Tibial nerve (tissue), 4 donors: ENCODE measurements around the gene RNASEH2A. TPM values are rescaled to one million over a fixed set of nuclear protein-coding genes. Genes with fewer than 3 reads are reported as not detected.

ENCODE experiments used
- DNase-seq, 2 donors: peaks; one replicate each; pipeline ENCODE4 v3.0.0-alpha.2; 2019; ENCODE audit warnings: low spot score in 2 of 2
- H3K27ac ChIP-seq, 4 donors: fragments of 200-600 bp; sonication (generic) in 3 of 4; one replicate each; pipeline ENCODE4 v1.5.1; 2017 to 2019; ENCODE audit warnings: mild to moderate bottlenecking in 1 of 4
- H3K27me3 ChIP-seq, 2 donors: fragments of 200-600 bp; sonication (generic) in 1 of 2; one replicate each; pipeline versions ENCODE4 v1.5.1 to v1.6.0; 2017 to 2019
- H3K36me3 ChIP-seq, 3 donors: fragments of 200-600 bp; sonication (generic); one replicate each; pipeline ENCODE4 v1.5.1; 2018 to 2019
- H3K4me1 ChIP-seq, 4 donors: fragments of 200-600 bp; sonication (generic) in 3 of 4; one replicate each; pipeline ENCODE4 v1.5.1; 2017 to 2019
- H3K4me3 ChIP-seq, 4 donors: fragments of 200-600 bp; sonication (generic) in 3 of 4; one replicate each; pipeline ENCODE4 v1.5.1; 2017 to 2019; ENCODE audit warnings: mild to moderate bottlenecking in 1 of 4, moderate library complexity in 1 of 4
- H3K9me3 ChIP-seq, 4 donors: fragments of 200-600 bp; sonication (generic) in 3 of 4; one replicate each; pipeline ENCODE4 v1.5.1; 2017 to 2019
- EP300 ChIP-seq, 2 donors: sonication (generic); formaldehyde crosslinking; IDR thresholded peaks; one replicate each; pipeline ENCODE4 v1.6.1; 2017; ENCODE audit warnings: antibody characterized with exemption in 2 of 2, mild to moderate bottlenecking in 1 of 2
- POLR2A ChIP-seq, 2 donors: fragments of 450-650 bp; IDR thresholded peaks; one replicate each; pipeline ENCODE4 v1.6.1; 2017; ENCODE audit warnings: antibody characterized with exemption in 2 of 2, mild to moderate bottlenecking in 2 of 2, moderate library complexity in 2 of 2
- WGBS, 2 donors: methylation state at CpG; one replicate each; pipeline ENCODE4 v1.1.5; 2018; 5-methylcytosine and 5-hydroxymethylcytosine counted together
- total RNA-seq, 4 donors: library from RNA; depleted of rRNA; stranded (reverse); fragments of >200 nt; gene quantifications; one replicate each; pipeline ENCODE4 v1.1.0, GENCODE V29; 2016
- TF ChIP-seq, protein P1 (sequence below), 5 experiments: fragments of 200-600 bp in 3 of 5; fragments of 450-650 bp in 2 of 5; sonication (generic) in 3 of 5; IDR thresholded peaks; one replicate each; pipeline ENCODE4 v1.5.1; 2016 to 2019; ENCODE audit warnings: antibody characterized with exemption in 5 of 5, mild to moderate bottlenecking in 3 of 5, moderate library complexity in 2 of 5

Gene RNASEH2A
- total RNA-seq, 4 donors from 2014 or later: 5.4 to 8.6 (median 6.7) TPM

DNA sequence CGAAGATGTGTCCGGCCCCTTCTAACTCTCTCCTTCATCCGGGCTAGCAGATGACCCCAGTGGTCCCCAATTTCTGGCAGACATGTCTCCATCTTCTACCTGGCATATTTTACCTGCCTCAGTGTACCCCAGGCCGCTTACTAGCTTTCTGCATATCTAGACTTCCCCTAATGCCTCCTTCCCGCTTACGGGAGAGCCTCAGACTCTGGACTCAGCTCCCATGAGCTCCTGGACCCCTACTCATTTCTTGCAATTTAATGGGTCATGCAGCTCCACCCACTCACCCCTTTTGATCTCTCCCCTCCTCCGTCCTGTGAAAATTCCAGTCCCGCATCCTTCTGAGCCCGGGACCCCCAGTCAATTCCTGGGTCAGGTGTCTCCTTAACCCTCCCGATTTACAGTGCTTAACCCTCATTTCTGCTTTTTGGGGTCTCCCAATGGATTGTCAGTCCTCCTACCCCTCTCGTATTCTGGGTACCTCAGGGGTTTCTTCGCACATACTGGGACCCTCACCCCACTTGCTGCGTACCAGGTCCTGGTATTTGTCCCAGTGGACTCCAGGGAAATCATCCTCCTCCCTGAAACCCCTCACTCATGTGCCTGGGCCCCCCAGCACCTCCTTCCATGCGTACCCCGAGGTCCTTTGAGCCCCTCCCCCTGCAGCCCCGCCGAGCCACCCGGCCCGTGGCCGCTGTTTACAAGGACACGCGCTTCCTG lies 15.6 kb upstream of the RNASEH2A start:
- Histone ChIP-seq H3K4me3 (peak overlapping the region; percentile 61 to 98 (median 79)), H3K4me1 (peaks cover 0 to 62% (median 44%) of the 10 kb centered on the region in 4 donors), H3K36me3 (no peaks in the 10 kb centered on the region), H3K27me3 (no peaks in the 10 kb centered on the region), H3K9me3 (no peaks in the 10 kb centered on the region), H3K27ac (peak overlapping the region; percentile 99 to 100 (median 99))
- WGBS, 2 donors: 0 to 2% methylated on average over 22 of the region's 22 CpGs
- TF ChIP-seq EP300 (IDR thresholded peaks at IDR 0.05) (no peak), POLR2A (IDR thresholded peaks at IDR 0.05) (no peak)
- TF ChIP-seq, protein P1, sequence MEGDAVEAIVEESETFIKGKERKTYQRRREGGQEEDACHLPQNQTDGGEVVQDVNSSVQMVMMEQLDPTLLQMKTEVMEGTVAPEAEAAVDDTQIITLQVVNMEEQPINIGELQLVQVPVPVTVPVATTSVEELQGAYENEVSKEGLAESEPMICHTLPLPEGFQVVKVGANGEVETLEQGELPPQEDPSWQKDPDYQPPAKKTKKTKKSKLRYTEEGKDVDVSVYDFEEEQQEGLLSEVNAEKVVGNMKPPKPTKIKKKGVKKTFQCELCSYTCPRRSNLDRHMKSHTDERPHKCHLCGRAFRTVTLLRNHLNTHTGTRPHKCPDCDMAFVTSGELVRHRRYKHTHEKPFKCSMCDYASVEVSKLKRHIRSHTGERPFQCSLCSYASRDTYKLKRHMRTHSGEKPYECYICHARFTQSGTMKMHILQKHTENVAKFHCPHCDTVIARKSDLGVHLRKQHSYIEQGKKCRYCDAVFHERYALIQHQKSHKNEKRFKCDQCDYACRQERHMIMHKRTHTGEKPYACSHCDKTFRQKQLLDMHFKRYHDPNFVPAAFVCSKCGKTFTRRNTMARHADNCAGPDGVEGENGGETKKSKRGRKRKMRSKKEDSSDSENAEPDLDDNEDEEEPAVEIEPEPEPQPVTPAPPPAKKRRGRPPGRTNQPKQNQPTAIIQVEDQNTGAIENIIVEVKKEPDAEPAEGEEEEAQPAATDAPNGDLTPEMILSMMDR (IDR thresholded peaks at IDR 0.05): no peak
- DNase-seq: no peak

DNA sequence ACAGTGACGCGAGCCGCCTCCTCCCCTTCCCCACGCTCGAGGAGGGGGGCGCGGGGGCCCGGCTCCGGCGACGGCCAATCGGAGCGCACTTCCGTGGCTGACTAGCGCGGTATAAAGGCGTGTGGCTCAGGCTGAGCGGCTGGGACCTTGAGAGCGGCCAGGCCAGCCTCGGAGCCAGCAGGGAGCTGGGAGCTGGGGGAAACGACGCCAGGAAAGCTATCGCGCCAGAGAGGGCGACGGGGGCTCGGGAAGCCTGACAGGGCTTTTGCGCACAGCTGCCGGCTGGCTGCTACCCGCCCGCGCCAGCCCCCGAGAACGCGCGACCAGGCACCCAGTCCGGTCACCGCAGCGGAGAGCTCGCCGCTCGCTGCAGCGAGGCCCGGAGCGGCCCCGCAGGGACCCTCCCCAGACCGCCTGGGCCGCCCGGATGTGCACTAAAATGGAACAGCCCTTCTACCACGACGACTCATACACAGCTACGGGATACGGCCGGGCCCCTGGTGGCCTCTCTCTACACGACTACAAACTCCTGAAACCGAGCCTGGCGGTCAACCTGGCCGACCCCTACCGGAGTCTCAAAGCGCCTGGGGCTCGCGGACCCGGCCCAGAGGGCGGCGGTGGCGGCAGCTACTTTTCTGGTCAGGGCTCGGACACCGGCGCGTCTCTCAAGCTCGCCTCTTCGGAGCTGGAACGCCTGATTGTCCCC lies 14.9 kb upstream of the RNASEH2A start, which contains the start of gene JUNB:
JUNB (plus strand) TSS at position 142 of the 706 bp plus-strand sequence; CDS start at position 428, 286 bp downstream.
- WGBS, 2 donors: 0 to 1% methylated on average over 41 to 49 of the region's 73 CpGs
- Histone ChIP-seq H3K36me3 (no peaks in the 10 kb centered on the region), H3K27ac (peak within 1 kb of the TSS; percentile 99 to 100 (median 99)), H3K27me3 (no peaks in the 10 kb centered on the region), H3K4me1 (peaks cover 0 to 62% (median 43%) of the 10 kb centered on the region in 4 donors), H3K4me3 (peak within 1 kb of the TSS; percentile 61 to 98 (median 79)), H3K9me3 (no peaks in the 10 kb centered on the region)
- TF ChIP-seq, protein P1 (IDR thresholded peaks at IDR 0.05): peak in 2 of 5 experiments; percentile 54 to 62
- TF ChIP-seq POLR2A (IDR thresholded peaks at IDR 0.05): peak; percentile 100
- TF ChIP-seq EP300 (IDR thresholded peaks at IDR 0.05): peak; percentile 99 to 100
- DNase-seq: peak; percentile 96 to 97

DNA sequence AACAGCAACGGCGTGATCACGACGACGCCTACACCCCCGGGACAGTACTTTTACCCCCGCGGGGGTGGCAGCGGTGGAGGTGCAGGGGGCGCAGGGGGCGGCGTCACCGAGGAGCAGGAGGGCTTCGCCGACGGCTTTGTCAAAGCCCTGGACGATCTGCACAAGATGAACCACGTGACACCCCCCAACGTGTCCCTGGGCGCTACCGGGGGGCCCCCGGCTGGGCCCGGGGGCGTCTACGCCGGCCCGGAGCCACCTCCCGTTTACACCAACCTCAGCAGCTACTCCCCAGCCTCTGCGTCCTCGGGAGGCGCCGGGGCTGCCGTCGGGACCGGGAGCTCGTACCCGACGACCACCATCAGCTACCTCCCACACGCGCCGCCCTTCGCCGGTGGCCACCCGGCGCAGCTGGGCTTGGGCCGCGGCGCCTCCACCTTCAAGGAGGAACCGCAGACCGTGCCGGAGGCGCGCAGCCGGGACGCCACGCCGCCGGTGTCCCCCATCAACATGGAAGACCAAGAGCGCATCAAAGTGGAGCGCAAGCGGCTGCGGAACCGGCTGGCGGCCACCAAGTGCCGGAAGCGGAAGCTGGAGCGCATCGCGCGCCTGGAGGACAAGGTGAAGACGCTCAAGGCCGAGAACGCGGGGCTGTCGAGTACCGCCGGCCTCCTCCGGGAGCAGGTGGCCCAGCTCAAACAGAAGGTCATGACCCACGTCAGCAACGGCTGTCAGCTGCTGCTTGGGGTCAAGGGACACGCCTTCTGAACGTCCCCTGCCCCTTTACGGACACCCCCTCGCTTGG lies 14.1 kb upstream of the RNASEH2A start:
- H3K4me1 ChIP-seq: peaks cover 0 to 58% (median 36%) of the 10 kb centered on the region in 4 donors
- no peak for DNase-seq
- H3K4me3 ChIP-seq: peak overlapping the region; percentile 61 to 98 (median 79)
- H3K36me3 ChIP-seq: peaks cover 0 to 4% (median 0%) of the 10 kb centered on the region in 3 donors
- no peaks in the 10 kb centered on the region for H3K27me3 ChIP-seq
- H3K9me3 ChIP-seq: no peaks in the 10 kb centered on the region
- WGBS, 2 donors: 1% methylated on average over 30 to 70 of the region's 84 CpGs
- H3K27ac ChIP-seq: peak overlapping the region; percentile 99 to 100 (median 99)
- TF ChIP-seq, protein P1 (IDR thresholded peaks at IDR 0.05): no peak
- TF ChIP-seq POLR2A (IDR thresholded peaks at IDR 0.05) (peak in 1 of 2 donors; percentile 56), EP300 (IDR thresholded peaks at IDR 0.05) (peak in 1 of 2 donors; percentile 82)

DNA sequence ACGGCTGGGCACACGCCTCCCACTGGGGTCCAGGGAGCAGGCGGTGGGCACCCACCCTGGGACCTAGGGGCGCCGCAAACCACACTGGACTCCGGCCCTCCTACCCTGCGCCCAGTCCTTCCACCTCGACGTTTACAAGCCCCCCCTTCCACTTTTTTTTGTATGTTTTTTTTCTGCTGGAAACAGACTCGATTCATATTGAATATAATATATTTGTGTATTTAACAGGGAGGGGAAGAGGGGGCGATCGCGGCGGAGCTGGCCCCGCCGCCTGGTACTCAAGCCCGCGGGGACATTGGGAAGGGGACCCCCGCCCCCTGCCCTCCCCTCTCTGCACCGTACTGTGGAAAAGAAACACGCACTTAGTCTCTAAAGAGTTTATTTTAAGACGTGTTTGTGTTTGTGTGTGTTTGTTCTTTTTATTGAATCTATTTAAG lies 13.5 kb upstream of the RNASEH2A start:
- Histone ChIP-seq H3K9me3 (no peaks in the 10 kb centered on the region), H3K4me3 (peak overlapping the region; percentile 61 to 98 (median 79)), H3K36me3 (peaks cover 0 to 5% (median 0%) of the 10 kb centered on the region in 3 donors), H3K27ac (peak overlapping the region; percentile 99 to 100 (median 99)), H3K27me3 (no peaks in the 10 kb centered on the region), H3K4me1 (peaks cover 0 to 52% (median 29%) of the 10 kb centered on the region in 4 donors)
- 0% methylated on average over 22 of the region's 22 CpGs for WGBS, 2 donors
- no peak for DNase-seq
- no peak for TF ChIP-seq EP300 (IDR thresholded peaks at IDR 0.05)
- TF ChIP-seq, protein P1 (IDR thresholded peaks at IDR 0.05): no peak
